Panc1 (cell line): Measurements from ENCODE around the gene COQ10A.

Experiments used
- POLR2AphosphoS5 ChIP-seq: IDR thresholded peaks from 2 replicates; pipeline ENCODE4 v1.6.1; 2012; ENCODE audit warnings: mild to moderate bottlenecking, low read depth, low read length, moderate library complexity
- TF ChIP-seq, protein P1 (sequence below): fragments of 450-650 bp; IDR thresholded peaks from 2 replicates; pipeline ENCODE4 v1.5.1; 2017; ENCODE audit warnings: mild to moderate bottlenecking

DNA sequence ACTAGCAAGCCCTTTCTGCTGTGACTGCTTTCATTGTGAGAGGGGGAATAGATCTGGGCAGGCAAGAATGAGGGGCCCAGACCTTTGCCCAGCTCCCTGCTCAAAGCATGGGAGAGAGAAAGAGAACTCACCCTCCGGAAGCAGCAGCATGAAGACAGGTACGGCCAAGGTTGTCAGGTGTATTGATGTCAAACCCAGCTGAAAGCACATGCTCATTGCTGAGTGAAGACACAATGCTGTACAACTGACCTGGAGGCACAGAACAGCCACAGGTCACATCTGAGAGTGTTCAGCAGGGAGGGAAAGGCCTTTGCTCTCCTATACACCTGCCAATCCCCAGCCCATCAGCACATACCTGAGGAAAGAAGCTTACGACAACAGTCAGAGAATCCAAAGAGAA is 14.1 kb upstream of the COQ10A start:
- TF ChIP-seq POLR2AphosphoS5: no peak
- TF ChIP-seq, protein P1, sequence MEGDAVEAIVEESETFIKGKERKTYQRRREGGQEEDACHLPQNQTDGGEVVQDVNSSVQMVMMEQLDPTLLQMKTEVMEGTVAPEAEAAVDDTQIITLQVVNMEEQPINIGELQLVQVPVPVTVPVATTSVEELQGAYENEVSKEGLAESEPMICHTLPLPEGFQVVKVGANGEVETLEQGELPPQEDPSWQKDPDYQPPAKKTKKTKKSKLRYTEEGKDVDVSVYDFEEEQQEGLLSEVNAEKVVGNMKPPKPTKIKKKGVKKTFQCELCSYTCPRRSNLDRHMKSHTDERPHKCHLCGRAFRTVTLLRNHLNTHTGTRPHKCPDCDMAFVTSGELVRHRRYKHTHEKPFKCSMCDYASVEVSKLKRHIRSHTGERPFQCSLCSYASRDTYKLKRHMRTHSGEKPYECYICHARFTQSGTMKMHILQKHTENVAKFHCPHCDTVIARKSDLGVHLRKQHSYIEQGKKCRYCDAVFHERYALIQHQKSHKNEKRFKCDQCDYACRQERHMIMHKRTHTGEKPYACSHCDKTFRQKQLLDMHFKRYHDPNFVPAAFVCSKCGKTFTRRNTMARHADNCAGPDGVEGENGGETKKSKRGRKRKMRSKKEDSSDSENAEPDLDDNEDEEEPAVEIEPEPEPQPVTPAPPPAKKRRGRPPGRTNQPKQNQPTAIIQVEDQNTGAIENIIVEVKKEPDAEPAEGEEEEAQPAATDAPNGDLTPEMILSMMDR: no peak
